OCI-M2 (cell line): ENCODE data around the gene GALNT13.

Experiments used
- DNase-seq: peaks from one replicate; lab custom pipeline; 2025; ENCODE audit not compliant: unreplicated experiment; lab: John Stamatoyannopoulos, UW

Gene GALNT13

GRCh38 chr2:154291511-154291910 lies 419.8 kb downstream of the GALNT13 start:
- DNase-seq: no peak

- DNase-seq: no peak
Measured at GRCh38 chr2:154291927-154292326, 420.2 kb downstream of the GALNT13 start.

- no peak for DNase-seq
Measured at GRCh38 chr2:154293864-154294263, 422.1 kb downstream of the GALNT13 start.

- no peak for DNase-seq
Measured at GRCh38 chr2:154306266-154306970, 434.7 kb downstream of the GALNT13 start.

- no peak for DNase-seq
Measured at GRCh38 chr2:154307007-154307406, 435.3 kb downstream of the GALNT13 start.

GRCh38 chr2:154324601-154325000 lies 452.9 kb downstream of the GALNT13 start:
- no peak for DNase-seq

- no peak for DNase-seq
Measured at GRCh38 chr2:154329510-154329909, 457.8 kb downstream of the GALNT13 start.

GRCh38 chr2:154331784-154332183 lies 460.1 kb downstream of the GALNT13 start:
- DNase-seq: no peak

- no peak for DNase-seq
Measured at GRCh38 chr2:154336201-154336600, 464.5 kb downstream of the GALNT13 start.

- no peak for DNase-seq
Measured at GRCh38 chr2:154338352-154338967, 466.7 kb downstream of the GALNT13 start.

- DNase-seq: no peak
Measured at GRCh38 chr2:154343282-154343681, 471.6 kb downstream of the GALNT13 start.

GRCh38 chr2:154350911-154351310 lies 479.2 kb downstream of the GALNT13 start:
- DNase-seq: no peak

- DNase-seq: no peak
Measured at GRCh38 chr2:154361276-154361675, 489.6 kb downstream of the GALNT13 start.

- DNase-seq: no peak
Measured at GRCh38 chr2:154368153-154368552, 496.4 kb downstream of the GALNT13 start.

GRCh38 chr2:154370873-154371272 lies 499.2 kb downstream of the GALNT13 start:
- no peak for DNase-seq

GRCh38 chr2:154374416-154374815 lies 502.7 kb downstream of the GALNT13 start:
- no peak for DNase-seq

GRCh38 chr2:154375579-154375931 lies 503.8 kb downstream of the GALNT13 start:
- DNase-seq: no peak

GRCh38 chr2:154381931-154382794 lies 510.4 kb downstream of the GALNT13 start:
- no peak for DNase-seq

GRCh38 chr2:154386186-154386585 lies 514.5 kb downstream of the GALNT13 start:
- no peak for DNase-seq

GRCh38 chr2:154391051-154391450 lies 519.3 kb downstream of the GALNT13 start:
- no peak for DNase-seq

- DNase-seq: no peak
Measured at GRCh38 chr2:154392256-154392655, 520.5 kb downstream of the GALNT13 start.

GRCh38 chr2:154394600-154394999 lies 522.9 kb downstream of the GALNT13 start:
- DNase-seq: no peak
